ENCODE data around the gene UBA5.

GRCh38 chr3:132616780-132617179 is 43.3 kb upstream of the UBA5 start:
- TF ChIP-seq CTCF (IDR thresholded peaks at IDR 0.05) (no peak), REST (IDR thresholded peaks at IDR 0.05; ENCODE audit: insufficient read depth in 1 of 2, low read depth in 2 of 2, low read length in 1 of 2) (no peak), POLR2AphosphoS5 (IDR thresholded peaks at IDR 0.05; ENCODE audit: low read depth, low read length) (no peak)
